GM19467 (cell line): Measurements from ENCODE around the gene TPRG1.
"Not testable (repeated sequence)": the region's sequence is repeated elsewhere in the genome, so short reads cannot be mapped to it uniquely, and the experiment has no call there.

Source experiments
- ATAC-seq: cut with Tn5 transposase; IDR thresholded peaks from one replicate; pipeline ENCODE4 v1.9.1; 2021; ENCODE audit warnings: mild to moderate bottlenecking, moderate library complexity; ENCODE audit not compliant: unreplicated experiment

TPRG1 gene

GRCh38 chr3:189307963-189308362, 136.2 kb downstream of the TPRG1 start:
- no peak for ATAC-seq

- ATAC-seq = no peak
Measured at GRCh38 chr3:189308608-189309007, 136.8 kb downstream of the TPRG1 start.

- ATAC-seq = no peak
Measured at GRCh38 chr3:189309400-189309975, 137.7 kb downstream of the TPRG1 start.

- no peak for ATAC-seq
Measured at GRCh38 chr3:189311521-189311920, 139.8 kb downstream of the TPRG1 start.

GRCh38 chr3:189312866-189313265, 141.1 kb downstream of the TPRG1 start:
- ATAC-seq = no peak

- ATAC-seq = no peak
Measured at GRCh38 chr3:189316296-189317019, 144.7 kb downstream of the TPRG1 start.

- no peak for ATAC-seq
Measured at GRCh38 chr3:189317911-189318310, 146.1 kb downstream of the TPRG1 start.

GRCh38 chr3:189320511-189320910, 148.7 kb downstream of the TPRG1 start:
- ATAC-seq = no peak

- ATAC-seq = no peak
Measured at GRCh38 chr3:189322339-189322738, 150.6 kb downstream of the TPRG1 start.

- ATAC-seq = peak; percentile 100
Measured at GRCh38 chr3:189324538-189325138, 152.9 kb downstream of the TPRG1 start.

- ATAC-seq = no peak
Measured at GRCh38 chr3:189325454-189325853, 153.7 kb downstream of the TPRG1 start.

- ATAC-seq = not testable (repeated sequence)
Measured at GRCh38 chr3:189329630-189330029, 157.9 kb downstream of the TPRG1 start.

- ATAC-seq = no peak
Measured at GRCh38 chr3:189330066-189330465, 158.3 kb downstream of the TPRG1 start.

- no peak for ATAC-seq
Measured at GRCh38 chr3:189331002-189331418, 159.2 kb downstream of the TPRG1 start.

- no peak for ATAC-seq
Measured at GRCh38 chr3:189334064-189334920, 162.5 kb downstream of the TPRG1 start.

- no peak for ATAC-seq
Measured at GRCh38 chr3:189337673-189338091, 165.9 kb downstream of the TPRG1 start.

GRCh38 chr3:189338366-189338765, 166.6 kb downstream of the TPRG1 start:
- no peak for ATAC-seq

- ATAC-seq = no peak
Measured at GRCh38 chr3:189339996-189340395, 168.2 kb downstream of the TPRG1 start.

GRCh38 chr3:189340680-189341460, 169.1 kb downstream of the TPRG1 start:
- no peak for ATAC-seq

- no peak for ATAC-seq
Measured at GRCh38 chr3:189342811-189343210, 171.0 kb downstream of the TPRG1 start.

- ATAC-seq = no peak
Measured at GRCh38 chr3:189344996-189345395, 173.2 kb downstream of the TPRG1 start.
